GM19372 (cell line): ENCODE measurements around the gene MYH7.
"Not testable (repeated sequence)": the region's sequence is repeated elsewhere in the genome, so short reads cannot be mapped to it uniquely, and the experiment has no call there.

Source experiments
- ATAC-seq: cut with Tn5 transposase; IDR thresholded peaks from one replicate; pipeline ENCODE4 v1.9.1; 2021; ENCODE audit warnings: mild to moderate bottlenecking, low read depth, moderate library complexity; ENCODE audit not compliant: unreplicated experiment

The MYH7 gene

DNA sequence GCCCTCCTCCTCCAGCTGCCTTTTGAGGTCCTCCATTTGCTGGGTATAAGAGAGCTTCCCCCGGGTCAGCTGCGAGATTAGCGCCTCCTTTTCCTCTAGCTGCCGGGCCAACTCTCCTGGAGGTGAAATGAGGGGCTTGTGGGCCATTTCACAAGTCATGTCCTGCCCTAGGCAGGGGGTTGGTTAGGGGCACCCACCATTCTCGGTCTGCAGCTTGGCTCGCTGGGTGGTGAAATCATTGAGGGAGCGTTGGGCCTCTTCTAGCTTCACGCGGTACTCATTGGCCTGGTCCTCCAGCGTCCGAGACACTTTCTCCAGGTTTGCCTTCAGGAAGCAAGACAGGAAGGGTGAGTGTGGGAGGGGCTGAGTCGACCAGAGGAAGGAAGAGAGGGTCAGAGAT is 46.1 kb downstream of the MYH7 start:
- no peak for ATAC-seq

DNA sequence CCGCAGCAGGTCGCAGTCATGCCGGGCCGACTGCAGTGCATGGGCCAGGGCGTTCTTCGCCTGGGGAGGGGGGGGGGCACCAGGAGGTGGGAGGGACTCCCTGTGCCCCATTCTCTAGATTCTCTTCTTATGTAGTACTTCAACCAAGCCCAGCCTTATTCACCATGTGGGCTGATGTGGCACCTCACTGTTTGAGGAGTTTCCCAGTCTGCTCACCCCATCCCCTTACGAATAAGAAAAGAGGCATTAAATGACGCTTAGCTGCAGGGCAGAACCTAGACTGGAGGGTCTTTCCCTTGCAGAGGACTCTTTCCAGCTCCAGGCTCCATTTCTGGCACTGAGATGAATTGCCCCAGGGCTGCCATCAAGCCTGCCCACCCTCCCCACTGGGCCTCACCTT is 46.5 kb downstream of the MYH7 start:
- ATAC-seq = no peak

DNA sequence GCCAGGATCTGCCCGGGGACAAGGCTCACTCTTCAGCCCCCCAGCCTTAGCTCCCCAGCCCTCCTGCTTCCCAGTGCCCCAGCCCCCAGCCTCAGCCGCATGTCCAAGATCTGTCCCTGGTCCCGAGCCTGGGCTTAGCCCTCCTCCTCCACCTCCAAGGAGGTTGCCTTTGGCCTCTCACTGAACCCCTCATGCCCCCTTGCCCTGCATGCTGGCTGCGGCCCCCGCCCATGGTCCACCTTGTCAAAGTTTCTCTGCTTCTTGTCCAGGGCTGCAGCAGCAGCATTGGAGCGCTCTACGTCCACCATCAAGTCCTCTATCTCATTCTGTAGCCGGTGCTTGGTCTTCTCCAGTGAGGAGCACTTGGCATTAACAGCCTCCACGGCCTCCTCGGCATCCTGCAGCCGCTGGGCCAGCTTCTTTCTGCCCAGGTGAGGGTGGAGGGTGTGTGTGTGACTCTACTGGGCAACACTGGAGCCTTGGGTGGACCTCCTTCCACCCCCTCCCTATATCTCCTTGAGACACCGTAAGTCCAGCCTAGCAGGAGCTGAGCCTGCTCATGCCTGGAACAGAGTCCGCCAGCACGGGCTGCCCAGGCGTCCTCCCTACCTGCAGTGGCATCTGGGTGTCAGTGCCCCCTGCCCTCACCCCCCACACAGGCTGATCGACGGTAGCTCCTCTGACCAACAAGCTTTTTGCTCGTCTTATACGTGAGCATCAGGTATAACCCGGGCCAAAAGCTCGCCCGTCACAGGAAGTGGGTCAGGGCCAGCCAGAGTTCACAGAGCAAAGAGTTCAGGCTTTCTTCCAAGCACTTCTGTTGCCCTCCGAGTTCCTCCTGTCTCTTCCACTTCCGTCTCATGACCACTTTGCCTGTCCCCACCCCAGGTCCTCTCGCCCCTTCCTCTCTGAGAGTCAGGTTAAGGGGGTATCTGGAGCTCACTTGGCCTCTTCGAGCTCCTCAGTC is 47.3 kb downstream of the MYH7 start:
- ATAC-seq = no peak

GRCh38 chr14:23386999-23387398 is 48.5 kb downstream of the MYH7 start:
- ATAC-seq = no peak

DNA sequence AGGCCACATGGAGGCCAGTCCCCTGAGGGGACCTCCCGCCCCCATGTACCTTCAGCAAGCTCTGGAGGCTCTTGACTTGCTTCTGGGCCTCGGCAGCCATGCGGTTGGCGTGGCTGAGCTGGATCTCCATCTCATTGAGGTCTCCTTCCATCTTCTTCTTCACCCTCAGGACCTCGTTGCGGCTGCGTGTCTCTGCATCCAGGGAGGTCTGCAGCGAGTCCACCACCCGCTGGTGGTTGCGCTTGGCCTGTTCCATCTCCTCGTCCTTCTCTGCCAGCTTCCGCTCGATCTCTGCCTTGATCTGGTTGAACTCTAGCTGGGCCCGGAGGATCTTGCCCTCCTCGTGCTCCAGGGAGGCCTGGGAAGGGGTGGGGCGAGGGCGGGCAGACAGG is 49.2 kb downstream of the MYH7 start:
- ATAC-seq = not testable (repeated sequence)

- ATAC-seq = no peak
Measured at GRCh38 chr14:23385642-23386265, 49.7 kb downstream of the MYH7 start.

- no peak for ATAC-seq
Measured at GRCh38 chr14:23385244-23385641, 50.2 kb downstream of the MYH7 start.

- no peak for ATAC-seq
Measured at GRCh38 chr14:23384364-23385080, 50.9 kb downstream of the MYH7 start.

GRCh38 chr14:23382731-23383440 is 52.6 kb downstream of the MYH7 start:
- ATAC-seq = no peak

GRCh38 chr14:23382276-23382675 is 53.2 kb downstream of the MYH7 start:
- no peak for ATAC-seq

- no peak for ATAC-seq
Measured at GRCh38 chr14:23381871-23382270, 53.6 kb downstream of the MYH7 start.

- ATAC-seq = no peak
Measured at GRCh38 chr14:23380976-23381375, 54.5 kb downstream of the MYH7 start.

DNA sequence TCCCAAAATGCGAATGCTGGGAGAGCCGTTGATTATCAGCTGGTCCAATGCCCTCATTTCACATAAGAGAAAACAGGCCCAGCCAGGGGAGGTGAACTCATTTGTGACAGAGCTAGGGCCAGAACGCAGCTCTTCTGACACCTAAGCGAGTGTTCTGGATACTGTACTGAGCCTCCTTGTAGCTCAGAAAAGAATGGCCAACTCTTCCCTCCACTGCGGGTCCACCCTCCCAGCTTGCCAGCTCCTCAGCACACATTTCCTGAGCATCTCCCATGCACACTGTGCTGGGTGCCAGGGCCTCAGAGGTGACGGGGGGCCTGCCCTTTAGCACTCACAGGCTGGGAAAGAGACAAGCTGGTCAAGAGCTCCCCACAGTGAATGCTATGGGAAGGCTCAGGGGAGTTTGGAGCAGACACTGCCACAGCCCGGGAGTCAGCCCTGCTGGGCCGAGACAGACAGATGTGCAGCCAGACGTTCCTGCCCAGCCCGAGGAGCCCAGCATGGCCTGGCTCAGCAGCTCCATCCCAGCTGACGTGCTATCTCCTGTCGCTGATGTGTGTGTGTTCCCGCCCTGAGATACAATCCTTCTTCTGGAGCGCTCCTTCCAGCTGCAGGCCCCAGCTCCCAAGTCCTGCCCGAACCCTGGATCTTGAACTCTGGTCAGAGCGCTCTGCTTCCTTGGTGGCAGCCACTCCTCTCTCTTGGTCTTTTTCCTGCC is 55.1 kb downstream of the MYH7 start:
- ATAC-seq = no peak

- no peak for ATAC-seq
Measured at GRCh38 chr14:23379366-23380196, 55.9 kb downstream of the MYH7 start.

- no peak for ATAC-seq
Measured at GRCh38 chr14:23378612-23379220, 56.7 kb downstream of the MYH7 start.

DNA sequence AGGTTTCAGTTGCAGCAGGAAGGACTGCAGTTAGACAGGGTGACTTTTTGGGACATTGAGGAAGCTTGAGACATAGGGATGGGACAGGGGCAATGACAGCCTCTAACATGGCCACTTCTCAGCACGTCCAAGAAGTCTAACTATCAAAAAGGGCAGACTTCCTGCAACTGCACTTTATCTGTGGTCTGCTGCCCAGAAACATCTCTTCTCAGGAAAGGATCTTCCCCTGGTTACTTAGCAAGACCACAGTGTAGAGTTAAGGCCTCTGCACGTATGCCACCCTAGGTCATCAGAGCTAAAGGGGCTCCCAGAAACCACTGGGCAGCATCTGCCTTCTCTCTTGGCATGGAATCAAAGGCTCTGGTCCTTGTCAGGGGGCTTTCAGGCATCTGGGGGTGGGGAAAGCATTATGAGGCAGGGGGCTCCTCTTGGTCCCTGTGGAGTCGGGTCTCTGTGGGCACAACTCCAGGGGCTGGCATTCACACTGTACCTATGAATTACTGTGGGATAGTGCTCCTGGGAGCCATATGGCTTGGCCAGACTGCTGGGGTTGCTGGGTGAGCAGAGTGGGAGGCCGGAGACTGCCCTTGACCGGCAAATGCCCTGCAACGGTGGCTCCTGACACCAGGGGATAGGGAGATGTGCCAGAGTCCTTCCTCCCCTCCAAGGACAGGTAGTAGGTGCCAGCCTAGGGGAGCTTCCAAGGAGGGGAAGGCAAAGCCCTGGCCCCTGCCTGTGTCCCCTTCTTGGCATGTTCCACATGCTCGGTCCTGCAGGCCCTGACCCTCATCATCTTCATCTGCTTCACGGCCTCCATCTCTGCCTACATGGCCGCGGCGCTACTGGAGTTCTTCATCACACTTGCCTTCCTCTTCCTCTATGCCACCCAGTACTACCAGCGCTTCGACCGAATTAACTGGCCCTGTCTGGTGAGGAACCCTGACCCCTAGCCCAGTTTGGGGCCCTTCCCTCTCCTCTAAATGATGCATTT is 57.6 kb downstream of the MYH7 start:
- ATAC-seq = no peak

DNA sequence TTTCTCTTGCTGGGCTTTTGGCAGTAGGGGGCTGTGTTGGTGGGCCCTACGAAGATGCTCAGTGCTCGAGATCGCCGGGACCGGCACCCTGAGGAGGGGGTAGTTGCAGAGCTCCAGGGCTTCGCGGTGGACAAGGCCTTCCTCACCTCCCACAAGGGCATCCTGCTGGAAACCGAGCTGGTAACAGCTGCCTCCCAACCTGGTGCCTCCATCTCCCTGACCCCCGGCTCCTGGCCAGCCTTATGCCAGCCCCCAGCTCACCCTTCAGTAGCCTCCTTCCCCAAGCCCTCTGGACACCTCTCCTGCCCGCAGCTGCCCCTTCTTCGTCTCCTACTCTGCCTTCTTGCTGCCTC is 58.3 kb downstream of the MYH7 start:
- ATAC-seq = no peak
